NCI-H1694 (cell line): ENCODE results near the gene EFNA2.
"Not testable (repeated sequence)": the region's sequence is repeated elsewhere in the genome, so short reads cannot be mapped to it uniquely, and the experiment has no call there.

Experiments
- DNase-seq: peaks from one replicate; lab custom pipeline; 2025; lab: John Stamatoyannopoulos, UW

Gene EFNA2

DNA sequence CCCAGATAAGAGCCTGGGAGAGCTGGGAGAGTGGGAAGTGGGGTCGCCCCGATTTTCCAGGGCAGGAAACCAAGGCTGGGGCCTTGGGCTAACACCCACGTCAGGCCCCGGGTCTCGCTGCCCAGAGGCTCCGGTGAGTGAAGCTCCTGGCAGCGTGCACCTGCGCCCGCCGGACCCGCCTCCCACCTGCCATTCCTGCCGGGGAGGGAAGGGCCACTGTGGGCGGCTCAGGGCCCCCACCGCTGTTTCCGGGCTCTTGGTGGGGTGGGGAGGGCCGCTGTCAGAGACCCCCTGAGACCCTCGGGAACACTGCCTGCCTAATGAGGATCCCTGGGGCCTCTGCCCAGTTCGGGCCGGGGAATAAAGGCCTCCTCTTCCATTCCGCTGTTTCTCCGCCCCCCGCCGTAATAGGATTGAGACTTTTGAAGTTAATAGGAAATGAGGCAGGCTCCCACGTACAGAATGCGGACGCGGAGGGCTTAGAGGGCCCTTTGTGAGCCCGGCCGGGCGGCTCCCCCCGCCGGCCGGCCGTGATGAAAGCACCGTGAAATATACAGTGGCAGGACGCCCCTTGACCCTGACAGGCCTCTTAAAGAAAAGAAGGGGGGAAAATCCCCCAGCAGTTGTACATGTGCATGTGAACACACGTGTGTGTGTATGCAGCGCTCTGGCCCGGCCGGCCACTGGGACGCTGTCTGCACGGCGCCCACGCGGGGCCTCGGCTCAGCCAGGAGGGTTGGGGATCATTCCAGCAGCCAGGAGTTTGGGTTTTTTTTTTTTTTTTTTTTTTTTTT, 33.2 kb downstream of the EFNA2 start:
- DNase-seq: no peak

DNA sequence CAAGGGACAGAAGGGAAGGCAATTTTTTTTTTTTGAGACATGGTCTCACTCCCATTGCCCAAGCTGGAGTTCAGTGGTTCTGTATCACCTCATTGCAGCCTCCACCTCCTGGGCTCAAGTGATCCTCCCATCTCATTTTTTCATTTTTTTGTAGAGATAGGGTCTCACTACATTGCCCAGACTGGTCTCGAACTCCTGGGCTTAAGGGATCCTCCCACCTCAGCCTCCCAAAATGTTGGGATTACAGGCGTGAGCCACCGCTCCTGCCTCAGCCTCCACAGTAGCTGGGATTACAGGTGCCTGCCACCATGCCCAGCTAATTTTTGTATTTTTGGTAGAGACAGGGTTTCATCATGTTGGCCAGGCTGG, 34.6 kb downstream of the EFNA2 start:
- not testable (repeated sequence) for DNase-seq

DNA sequence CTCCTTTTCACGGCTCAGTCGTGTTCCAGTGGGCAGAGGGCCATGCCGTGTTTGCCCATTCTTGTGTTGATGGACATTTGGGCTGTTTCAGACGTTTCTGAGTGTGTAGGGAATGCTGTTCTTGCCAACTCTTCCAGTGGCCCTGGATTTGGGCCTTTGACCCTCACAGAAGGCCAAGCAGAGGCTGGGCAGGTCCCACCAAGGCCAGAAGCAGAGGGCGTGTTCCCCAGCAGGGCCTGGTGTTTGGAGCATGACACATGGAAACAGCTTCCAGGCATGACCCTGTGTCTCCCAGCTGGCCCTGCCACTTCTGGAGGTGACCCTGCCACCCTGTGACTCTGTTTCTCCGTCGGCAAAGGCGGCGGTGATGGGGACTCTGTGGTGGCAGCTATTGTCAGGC, 35.9 kb downstream of the EFNA2 start:
- no peak for DNase-seq

DNA sequence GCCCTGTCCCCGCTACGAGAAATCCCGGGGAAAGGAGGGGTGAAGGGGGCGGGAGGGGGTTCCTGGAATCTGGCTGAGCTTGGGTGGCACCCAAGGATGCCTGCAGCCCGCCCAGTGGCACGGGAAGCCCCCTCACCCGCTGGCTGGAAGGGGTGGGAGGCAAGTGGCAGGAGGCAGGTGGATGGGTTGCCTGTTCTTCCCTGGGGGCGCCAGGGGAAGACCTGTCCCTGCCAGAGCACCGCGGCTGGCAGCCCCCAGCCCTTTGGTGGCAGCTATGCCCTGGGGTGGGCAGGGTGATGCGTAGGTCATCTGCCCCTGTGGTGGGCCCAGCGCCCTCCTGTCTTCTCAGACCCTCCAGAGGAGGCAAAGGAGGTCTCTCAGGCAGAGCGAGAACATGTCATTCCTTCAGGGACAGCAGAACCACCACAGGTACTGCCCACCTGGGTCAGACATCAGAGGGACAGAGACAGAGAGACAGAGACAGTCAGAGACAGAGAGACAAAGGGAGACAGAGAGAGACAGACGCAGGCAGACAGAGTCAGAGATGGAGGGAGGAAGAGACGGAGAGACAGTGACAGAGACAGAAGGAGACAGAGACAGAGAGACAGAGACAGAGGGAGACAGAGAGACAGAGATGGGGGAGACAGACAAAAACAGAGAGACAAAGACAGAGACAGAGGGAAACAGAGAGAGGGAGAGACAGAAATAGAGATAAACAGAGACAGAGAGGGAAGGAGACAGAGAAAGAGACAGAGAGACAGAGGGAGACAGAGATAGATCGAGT, 36.7 kb downstream of the EFNA2 start:
- no peak for DNase-seq

DNA sequence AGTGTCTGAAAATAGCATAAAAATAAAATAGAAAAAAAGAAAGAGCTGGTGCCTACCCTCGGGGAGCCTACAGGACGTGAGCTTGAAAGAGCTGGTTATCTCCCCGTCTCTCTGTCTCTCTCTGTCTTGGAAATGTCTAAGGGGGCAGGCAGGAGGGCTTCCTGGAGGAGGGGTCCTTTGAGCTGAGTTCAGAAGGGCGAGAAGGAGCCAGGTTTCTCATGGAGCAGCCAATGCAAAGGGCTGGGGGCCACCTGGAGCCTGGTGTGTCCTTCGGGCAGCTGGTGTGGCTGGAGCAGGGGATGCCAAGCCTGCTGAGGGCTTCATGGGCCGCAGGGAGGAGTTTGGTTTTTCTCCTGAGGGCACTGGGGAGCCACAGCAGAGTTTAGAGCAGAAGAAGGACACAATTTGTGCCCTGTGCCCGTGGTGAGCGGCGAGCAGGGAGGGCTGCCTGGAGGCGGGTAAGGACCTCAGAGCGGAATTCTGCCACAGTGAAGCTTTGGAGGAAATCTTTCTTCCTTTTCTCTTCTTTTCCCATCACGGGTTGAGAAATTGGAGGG, 38.7 kb downstream of the EFNA2 start:
- DNase-seq: no peak

DNA sequence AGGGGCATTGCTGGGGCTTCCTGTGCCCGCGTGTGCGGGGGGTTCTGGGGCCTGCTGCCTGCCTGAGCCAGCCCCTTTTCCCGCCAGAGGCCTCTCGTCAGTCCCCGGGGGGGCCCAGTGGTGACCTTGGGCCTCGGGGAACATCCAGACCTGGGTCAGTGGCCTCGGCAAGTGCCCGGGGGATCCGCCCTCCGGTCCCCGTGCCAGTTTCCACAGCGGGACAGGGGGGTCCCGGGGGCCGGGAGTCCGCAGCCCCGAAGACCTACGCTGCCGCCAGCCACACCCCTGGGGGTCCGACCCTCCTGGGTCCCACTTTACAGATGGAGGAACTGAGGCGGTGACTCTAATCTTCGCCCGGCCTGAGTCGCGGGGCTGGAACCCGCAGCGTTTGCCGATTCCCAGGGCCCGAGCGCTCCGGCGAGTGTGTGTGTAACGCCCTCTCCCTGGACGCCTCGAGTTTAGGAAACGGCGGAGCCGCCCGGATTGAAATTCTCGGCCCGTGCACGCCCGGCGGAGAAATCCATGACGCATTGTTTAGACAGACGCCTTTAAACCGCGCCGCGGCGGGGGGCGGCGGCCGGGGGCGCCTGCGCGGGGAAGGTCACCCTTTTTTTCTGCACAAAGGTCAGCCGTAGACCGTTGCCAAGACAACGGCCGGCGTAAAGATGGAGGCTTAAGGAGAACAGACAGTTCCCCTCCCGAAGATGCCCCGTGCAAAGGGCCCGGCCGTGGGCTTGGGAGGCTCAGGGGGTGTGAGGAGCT, 39.3 kb downstream of the EFNA2 start:
- DNase-seq: peak; percentile 3

DNA sequence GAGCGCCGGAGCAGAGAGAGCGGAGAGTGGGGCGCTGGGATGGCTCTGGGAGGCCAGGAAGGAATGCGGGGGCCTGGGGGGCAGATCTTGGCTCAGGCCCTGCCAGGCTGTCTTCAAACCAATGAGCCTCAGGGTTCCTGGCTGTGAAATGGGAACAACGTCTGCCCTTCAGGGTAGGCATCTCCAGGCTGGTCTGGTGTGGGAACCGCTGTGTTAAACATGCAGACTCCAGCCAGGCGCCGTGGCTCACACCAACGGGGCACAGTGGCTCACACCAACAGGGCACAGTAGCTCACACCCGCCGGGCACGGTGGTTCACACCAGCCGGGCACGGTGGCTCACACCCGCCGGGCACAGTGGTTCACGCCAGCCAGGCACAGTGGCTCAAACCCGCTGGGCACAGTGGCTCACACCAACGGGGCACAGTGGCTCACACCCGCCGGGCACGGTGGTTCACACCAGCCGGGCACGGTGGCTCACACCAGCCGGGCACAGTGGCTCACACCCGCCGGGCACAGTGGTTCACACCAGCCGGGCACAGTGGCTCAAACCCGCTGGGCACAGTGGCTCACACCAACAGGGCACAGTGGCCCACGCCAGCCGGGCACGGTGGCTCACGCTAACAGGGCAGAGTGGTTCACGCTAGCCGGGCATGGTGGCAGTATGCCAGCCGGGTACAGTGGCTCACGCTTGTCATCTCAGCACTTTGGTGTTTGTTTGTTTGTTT, 40.1 kb downstream of the EFNA2 start:
- DNase-seq: no peak

DNA sequence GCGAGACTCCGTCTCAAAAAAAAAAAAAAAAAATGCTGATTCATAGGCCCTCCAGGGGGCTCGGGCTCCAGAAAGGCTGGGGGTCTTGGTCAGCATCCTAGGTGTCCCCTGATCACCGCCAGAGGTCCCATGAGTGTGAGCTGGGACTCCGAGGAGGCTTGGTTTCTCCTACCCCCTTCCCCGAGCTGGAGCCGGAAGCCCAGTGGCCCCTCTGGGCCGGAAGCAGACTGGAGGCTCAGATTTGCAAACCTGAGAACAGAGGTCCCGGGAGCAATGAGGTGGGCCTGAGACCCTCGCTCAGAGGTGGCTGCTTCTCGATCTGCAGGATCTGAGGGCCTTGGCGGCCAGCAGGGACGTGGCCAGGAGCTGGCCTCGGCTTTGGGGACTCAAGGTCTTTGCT, 41.5 kb downstream of the EFNA2 start:
- DNase-seq: no peak

DNA sequence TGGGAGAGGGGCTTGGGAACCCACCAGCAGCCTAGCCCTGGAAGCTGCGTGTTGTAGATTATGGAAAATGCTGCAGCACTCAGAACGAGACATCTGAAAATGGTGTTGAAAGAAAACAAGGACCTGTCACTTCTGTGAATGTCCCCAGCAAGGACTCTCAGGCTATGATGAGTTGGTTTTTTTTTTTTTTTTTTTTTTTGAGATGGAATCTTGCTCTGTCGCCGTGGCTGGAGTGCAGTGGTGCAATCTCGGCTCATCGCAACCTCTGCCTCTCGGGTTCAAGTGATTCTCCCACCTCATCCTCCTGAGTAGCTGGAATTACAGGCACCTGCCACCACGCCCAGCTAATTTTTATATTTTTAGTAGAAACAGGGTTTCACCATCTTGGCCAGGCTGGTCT, 46.5 kb downstream of the EFNA2 start:
- not testable (repeated sequence) for DNase-seq

DNA sequence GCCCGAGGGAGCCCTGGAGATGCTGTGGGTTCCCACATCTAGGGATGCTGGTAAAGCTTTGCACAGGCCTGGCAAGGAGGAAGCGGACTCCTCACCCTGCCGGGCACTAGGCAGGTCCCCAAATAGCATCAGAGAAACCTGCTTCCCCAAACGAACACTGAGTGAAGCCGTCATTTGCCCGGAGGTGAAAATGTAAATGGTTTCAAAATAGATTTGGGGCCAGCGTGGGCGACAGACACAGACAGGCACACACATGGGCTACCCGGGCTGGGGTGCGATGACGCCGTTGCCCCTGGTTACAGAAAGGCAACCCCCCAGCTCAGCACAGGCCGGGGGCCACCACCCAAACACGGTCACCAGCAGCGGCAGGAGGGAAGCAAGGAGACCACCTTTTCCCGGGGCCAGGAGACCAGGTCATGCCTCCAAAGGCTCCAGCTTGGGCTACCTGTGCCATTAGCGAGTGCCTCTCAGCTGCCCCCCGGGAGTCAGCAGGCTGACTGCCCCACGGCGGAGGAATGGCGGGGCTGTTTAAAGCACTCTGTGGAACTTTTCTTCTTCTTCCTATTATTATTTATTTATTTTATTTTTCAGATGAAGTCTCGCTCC, 50.5 kb downstream of the EFNA2 start:
- no peak for DNase-seq

DNA sequence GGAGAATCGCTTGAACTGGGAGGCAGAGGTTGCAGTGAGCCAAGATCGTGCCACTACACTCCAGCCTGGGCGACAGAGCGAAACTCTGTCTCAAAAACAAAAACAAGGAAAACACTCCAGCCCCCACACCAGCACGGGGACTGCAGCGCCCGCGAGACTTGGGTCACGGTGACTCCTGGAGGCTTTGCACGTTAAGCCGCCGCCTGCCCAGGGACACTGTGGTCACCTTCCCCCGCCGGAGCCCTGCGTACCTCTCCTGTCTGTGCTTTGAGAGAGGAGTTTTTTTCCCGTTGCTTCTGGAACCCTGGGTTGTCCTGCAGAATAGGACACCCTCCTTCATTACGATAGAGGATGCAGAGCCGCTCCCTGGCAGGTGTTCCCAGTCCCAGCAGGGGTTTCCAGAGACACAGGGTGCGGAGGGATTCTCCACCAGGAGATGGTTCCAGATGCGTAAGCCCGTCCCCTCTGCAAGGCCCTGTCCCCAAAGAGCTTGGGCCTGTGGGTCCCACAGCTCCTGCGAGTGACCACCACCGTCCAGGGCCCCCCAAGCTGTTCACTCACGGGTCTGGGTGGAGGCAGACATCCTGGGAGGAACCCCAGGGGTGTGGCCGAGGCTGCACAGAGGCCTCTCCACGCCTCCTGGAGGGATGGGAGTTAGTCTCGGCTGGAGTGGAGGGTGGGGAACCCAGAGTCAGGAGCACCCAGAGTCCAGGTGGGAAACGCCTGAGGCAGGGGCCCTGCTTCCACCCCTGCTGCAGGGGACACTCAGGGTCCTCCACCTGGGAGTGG, 55.2 kb downstream of the EFNA2 start:
- DNase-seq: no peak

DNA sequence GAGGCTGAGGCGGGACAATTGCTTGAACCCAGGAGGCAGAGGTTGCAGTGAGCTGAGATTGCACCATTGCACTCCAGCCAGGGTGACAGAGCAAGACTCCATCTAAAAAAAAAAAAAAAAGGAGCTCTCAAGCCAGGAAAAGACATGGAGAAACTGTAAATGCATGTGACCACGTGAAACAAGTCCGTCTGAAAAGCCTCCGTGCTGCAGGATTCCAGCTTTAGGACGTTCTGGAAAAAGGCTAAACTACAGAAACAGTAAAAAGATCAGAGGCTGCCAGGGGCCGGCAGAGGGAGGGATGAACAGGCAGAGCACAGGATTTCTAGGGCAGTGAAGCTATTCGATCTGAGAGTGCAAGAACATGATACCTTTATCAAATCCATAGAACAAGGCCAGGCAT, 57.4 kb downstream of the EFNA2 start:
- DNase-seq: no peak

DNA sequence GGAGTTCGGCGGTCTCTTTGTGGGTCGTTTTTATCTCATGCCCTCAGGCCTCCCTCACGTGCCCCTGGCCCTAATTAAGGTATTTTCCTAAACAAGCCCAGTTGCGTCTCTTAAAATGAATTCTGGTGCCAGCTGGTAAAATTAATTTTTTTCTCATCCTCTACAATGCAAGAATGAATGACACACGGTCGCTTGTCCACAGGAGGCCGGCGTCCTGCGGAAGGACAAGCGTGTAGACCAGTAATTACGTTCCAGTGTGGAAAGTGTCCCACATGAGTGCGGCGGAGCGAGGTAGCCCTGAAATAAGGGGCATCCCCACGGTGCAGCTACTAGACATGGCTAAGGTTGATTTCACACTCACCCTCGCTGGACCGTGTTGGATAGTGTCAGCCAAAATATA, 63.5 kb downstream of the EFNA2 start:
- DNase-seq: no peak

DNA sequence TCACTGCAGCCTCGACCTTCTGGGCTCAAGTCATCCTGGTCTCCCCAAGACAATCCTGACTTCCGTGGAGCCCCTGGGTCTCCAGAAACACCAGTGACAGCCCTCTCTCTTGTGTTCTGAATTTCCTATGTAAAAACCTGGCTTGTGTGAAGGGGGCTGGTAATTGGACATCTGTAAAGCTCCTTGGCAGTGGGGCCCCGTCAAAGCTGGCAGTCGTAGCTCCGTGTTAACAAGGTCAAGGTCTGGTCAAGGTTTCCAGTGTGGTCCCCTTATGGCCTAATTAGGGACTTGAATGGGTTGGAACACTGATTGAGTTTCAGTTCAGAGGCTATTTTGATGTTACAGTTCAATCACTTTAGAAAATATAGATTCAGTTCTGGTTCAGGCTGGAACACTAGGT, 65.2 kb downstream of the EFNA2 start:
- DNase-seq: no peak
